RWPE2 (cell line): ENCODE data around the gene DCXR.

Source experiments
- ATAC-seq: fragments of 200-7000 bp; cut with Tn5 transposase; 3 replicates; pipeline ENCODE4 v1.9.1; 2021; ENCODE audit warnings: low read depth
- DNase-seq: peaks from one replicate; pipeline ENCODE4 v3.0.0-alpha.2; 2020; ENCODE audit warnings: low spot score
- H3K27ac ChIP-seq: fragments of 450-650 bp; 2 replicates; pipeline ENCODE4 v1.5.1; 2017; ENCODE audit warnings: mild to moderate bottlenecking; ENCODE audit not compliant: poor library complexity, severe bottlenecking
- H3K27me3 ChIP-seq: fragments of 250-450 bp; sonication (Bioruptor Pico); 2 replicates; pipeline ENCODE4 v1.5.1; 2021; ENCODE audit warnings: mild to moderate bottlenecking, moderate library complexity; ENCODE audit not compliant: insufficient read depth, poor library complexity, severe bottlenecking
- H3K36me3 ChIP-seq: fragments of 250-450 bp; sonication (Bioruptor Pico); 2 replicates; pipeline ENCODE4 v1.5.1; 2020; ENCODE audit warnings: low read depth, mild to moderate bottlenecking, moderate library complexity
- H3K4me1 ChIP-seq: fragments of 250-450 bp; sonication (Bioruptor Pico); 2 replicates; pipeline ENCODE4 v1.5.1; 2021; ENCODE audit warnings: mild to moderate bottlenecking, moderate library complexity; ENCODE audit not compliant: insufficient read depth, poor library complexity, severe bottlenecking
- H3K4me3 ChIP-seq: fragments of 250-450 bp; sonication (Bioruptor Pico); 2 replicates; pipeline ENCODE4 v1.5.1; 2021; ENCODE audit warnings: mild to moderate bottlenecking, moderate library complexity; ENCODE audit not compliant: severe bottlenecking
- H3K9me3 ChIP-seq: fragments of 250-450 bp; sonication (Bioruptor Pico); 2 replicates; pipeline ENCODE4 v1.5.1; 2021; ENCODE audit warnings: mild to moderate bottlenecking, moderate library complexity; ENCODE audit not compliant: severe bottlenecking
- CTCF ChIP-seq: fragments of 450-650 bp; IDR thresholded peaks from one replicate; pipeline ENCODE4 v1.5.1; 2017; ENCODE audit warnings: mild to moderate bottlenecking, moderate library complexity; ENCODE audit not compliant: poor library complexity, severe bottlenecking

The DCXR gene

GRCh38 chr17:82077617-82078358, 40.3 kb upstream of the DCXR start:
- H3K27ac ChIP-seq: no peak overlapping the region
- H3K36me3 ChIP-seq: peaks cover 47% of the 10 kb centered on the region
- no peak overlapping the region for H3K4me3 ChIP-seq
- H3K27me3 ChIP-seq: no peaks in the 10 kb centered on the region
- DNase-seq: no peak
- no peaks in the 10 kb centered on the region for H3K9me3 ChIP-seq
- H3K4me1 ChIP-seq: peaks cover 4% of the 10 kb centered on the region
- ATAC-seq: peak; percentile 0; the same call in 2 of the 3 replicates
- TF ChIP-seq CTCF: no peak

GRCh38 chr17:82076785-82077591, 39.5 kb upstream of the DCXR start:
- no peak for TF ChIP-seq CTCF
- Histone ChIP-seq H3K27me3 (no peaks in the 10 kb centered on the region), H3K4me3 (no peak overlapping the region), H3K27ac (no peak overlapping the region), H3K4me1 (peaks cover 4% of the 10 kb centered on the region), H3K36me3 (peaks cover 39% of the 10 kb centered on the region), H3K9me3 (no peaks in the 10 kb centered on the region)
- peak; percentile 23 for ATAC-seq
- DNase-seq: no peak

- peaks cover 4% of the 10 kb centered on the region for H3K4me1 ChIP-seq
Observed at GRCh38 chr17:82076018-82076784, 38.7 kb upstream of the DCXR start.

GRCh38 chr17:82073446-82073845, 35.9 kb upstream of the DCXR start:
- peak; percentile 7; the same call in 2 of the 3 replicates for ATAC-seq
- no peak overlapping the region for H3K4me3 ChIP-seq
- H3K4me1 ChIP-seq: peaks cover 4% of the 10 kb centered on the region
- DNase-seq: no peak
- H3K36me3 ChIP-seq: peaks cover 9% of the 10 kb centered on the region
- H3K27me3 ChIP-seq: no peaks in the 10 kb centered on the region
- H3K27ac ChIP-seq: no peak overlapping the region
- no peaks in the 10 kb centered on the region for H3K9me3 ChIP-seq
- no peak for TF ChIP-seq CTCF

More at GRCh38 chr17:82076018-82076784, 38.7 kb upstream of the DCXR start:
- no peak overlapping the region for H3K4me3 ChIP-seq
- peak; percentile 33 for ATAC-seq
- no peaks in the 10 kb centered on the region for H3K9me3 ChIP-seq
- no peak for TF ChIP-seq CTCF
- peaks cover 32% of the 10 kb centered on the region for H3K36me3 ChIP-seq
- H3K27ac ChIP-seq: no peak overlapping the region
- no peak for DNase-seq
- no peaks in the 10 kb centered on the region for H3K27me3 ChIP-seq
